ENCODE results near the gene CD320.
A peak's percentile ranks its signal among the peaks of the same experiment; 100 is the strongest.

The CD320 gene

DNA sequence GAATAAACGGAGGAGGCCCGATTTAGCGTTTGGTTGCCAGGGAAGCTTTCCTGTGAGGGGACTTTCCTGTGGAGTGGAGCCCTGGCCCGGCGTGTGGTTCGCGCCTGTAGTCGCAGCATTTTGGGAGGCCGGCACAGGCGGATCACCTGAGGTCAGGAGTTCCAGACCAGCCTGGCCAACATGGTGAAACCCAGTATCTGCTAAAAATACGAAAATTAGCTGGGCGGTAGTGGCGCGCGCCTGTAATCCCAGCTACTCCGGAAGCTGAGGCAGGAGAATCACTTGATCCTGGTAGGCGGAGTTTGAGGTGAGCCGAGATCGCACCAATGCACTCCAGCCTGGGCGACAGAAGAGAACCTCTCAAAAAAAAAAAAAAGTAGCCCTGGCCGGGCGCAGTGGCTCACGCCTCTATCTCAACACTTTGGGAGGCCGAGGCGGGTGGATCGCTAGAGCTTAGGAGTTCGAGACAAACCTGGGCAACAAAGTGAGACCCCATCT, 28.0 kb upstream of the CD320 start:
- no peak for DNase-seq (ENCODE audit: low spot score)

DNA sequence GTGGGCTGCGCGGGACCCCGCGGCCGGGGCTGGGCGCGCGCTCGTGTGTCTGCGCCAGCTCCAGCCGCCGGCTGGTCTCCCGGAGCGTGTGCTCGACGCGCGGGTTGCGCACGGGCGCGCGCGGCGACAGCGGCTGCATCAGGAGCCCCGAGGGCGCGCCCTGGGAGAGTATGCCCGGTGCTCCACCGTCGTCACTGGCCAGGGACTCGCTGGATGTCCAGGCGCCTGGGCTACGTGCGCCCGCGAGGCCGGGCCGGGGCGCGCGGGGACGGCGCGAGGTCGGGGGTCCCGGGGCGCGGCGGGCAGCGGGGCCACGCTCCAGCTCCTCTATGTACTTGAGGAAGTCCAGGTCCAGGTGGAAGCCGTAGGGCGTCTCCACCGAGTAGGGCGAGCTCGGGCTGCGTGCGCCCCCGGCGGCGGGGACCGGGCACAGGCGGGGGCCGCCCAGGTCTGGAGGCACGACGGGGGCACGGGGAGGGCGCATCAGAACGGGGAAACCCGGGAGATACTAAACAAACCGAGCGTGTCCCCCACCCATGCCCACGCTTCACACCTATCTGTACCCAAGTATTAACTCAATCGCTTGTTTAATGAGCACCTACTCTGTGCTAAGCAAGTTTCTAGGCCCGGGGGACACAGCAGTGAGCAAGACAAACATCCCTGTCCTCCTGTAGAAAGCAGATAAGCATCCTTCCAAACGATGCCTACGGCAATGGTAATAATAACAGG, 27.3 kb upstream of the CD320 start:
- TF ChIP-seq, protein P1, sequence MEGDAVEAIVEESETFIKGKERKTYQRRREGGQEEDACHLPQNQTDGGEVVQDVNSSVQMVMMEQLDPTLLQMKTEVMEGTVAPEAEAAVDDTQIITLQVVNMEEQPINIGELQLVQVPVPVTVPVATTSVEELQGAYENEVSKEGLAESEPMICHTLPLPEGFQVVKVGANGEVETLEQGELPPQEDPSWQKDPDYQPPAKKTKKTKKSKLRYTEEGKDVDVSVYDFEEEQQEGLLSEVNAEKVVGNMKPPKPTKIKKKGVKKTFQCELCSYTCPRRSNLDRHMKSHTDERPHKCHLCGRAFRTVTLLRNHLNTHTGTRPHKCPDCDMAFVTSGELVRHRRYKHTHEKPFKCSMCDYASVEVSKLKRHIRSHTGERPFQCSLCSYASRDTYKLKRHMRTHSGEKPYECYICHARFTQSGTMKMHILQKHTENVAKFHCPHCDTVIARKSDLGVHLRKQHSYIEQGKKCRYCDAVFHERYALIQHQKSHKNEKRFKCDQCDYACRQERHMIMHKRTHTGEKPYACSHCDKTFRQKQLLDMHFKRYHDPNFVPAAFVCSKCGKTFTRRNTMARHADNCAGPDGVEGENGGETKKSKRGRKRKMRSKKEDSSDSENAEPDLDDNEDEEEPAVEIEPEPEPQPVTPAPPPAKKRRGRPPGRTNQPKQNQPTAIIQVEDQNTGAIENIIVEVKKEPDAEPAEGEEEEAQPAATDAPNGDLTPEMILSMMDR (IDR thresholded peaks at IDR 0.05; ENCODE audit: extremely low read depth, missing control alignments) = no peak
- DNase-seq (ENCODE audit: low spot score) = peak; percentile 82

More for the DNA sequence above, 28.0 kb upstream of the CD320 start:
- TF ChIP-seq, protein P1 (IDR thresholded peaks at IDR 0.05; ENCODE audit: extremely low read depth, missing control alignments) = no peak

DNA sequence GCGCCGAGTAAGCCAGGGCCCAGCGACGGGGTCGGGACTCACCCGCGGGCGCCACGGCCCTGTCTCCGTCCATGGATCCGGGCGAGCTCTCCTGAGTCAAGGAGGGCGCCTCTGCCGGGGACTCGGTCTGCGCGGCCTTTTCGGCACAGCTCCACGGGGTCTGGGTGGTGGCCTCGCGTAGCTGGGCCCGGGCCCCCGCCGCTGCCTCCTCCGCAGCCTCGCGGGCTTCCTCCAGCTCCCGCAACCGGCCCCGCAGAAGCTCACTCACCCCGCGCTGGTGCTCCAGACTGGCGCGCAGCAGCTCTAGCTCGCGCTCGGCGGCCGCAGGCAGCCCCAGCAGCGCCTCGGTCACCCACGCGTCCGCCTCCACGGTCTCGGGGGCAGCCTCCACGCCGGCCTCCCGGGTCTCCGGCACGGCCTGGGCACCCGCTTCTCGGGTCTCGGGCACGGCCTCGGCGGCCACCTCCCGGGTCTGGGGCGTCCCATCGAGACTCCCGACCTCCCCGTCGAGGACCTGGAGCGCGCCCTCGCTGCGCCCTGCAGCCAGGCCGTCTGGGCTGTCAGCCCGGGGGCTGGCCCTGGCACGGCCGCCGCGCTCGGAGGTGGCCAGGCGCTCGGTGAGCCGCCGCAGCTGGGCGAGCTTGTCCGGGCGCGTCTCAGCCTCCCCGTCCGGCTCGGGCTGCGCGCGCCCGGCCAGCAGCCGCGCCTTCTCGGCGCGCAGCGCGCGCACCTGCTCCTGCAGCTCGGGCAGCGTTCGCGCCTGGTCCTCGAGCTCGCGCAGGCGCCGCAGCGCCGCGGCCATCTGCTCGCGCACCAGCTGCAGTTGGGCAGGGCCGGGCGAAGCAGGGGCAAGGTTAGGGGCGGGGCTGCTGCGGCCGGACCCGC, 26.5 kb upstream of the CD320 start:
- no peak for DNase-seq (ENCODE audit: low spot score)
- TF ChIP-seq, protein P1 (IDR thresholded peaks at IDR 0.05; ENCODE audit: extremely low read depth, missing control alignments) = no peak

DNA sequence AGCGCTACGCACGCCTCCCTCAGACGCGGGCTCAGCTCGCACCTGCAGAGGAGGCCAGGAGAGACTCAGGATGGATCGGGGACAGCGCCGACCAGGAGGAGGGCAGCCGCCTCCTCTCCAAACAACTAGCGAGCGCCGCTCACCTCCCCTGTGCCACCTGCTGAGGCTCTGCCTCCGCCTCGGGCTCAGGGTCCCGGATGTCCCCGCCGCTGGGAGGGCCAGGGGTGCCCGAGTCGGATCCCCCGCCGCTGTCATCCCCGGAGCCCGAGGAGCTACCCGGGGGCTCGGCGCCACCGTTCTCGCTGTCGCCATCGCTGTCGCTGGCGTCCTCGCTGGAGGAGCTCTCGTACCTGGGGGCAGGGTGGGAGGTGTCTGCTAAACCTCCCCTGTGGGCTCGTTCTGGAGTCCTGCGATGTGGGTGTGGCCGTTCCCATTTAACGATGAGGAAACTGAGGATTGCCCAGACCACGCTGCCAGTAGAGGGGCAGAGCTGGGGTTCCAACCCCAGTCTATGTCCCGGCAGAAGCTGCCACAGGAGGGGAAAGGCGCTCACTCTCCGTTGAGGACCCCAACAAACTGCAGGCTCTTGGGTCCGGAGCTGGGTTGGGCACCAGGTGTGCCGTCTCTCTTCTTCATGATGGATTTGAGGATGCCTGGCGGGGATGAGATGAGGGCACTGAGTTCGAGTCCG, 25.8 kb upstream of the CD320 start:
- peak; percentile 34 for DNase-seq (ENCODE audit: low spot score)
- TF ChIP-seq, protein P1 (IDR thresholded peaks at IDR 0.05; ENCODE audit: extremely low read depth, missing control alignments) = no peak

DNA sequence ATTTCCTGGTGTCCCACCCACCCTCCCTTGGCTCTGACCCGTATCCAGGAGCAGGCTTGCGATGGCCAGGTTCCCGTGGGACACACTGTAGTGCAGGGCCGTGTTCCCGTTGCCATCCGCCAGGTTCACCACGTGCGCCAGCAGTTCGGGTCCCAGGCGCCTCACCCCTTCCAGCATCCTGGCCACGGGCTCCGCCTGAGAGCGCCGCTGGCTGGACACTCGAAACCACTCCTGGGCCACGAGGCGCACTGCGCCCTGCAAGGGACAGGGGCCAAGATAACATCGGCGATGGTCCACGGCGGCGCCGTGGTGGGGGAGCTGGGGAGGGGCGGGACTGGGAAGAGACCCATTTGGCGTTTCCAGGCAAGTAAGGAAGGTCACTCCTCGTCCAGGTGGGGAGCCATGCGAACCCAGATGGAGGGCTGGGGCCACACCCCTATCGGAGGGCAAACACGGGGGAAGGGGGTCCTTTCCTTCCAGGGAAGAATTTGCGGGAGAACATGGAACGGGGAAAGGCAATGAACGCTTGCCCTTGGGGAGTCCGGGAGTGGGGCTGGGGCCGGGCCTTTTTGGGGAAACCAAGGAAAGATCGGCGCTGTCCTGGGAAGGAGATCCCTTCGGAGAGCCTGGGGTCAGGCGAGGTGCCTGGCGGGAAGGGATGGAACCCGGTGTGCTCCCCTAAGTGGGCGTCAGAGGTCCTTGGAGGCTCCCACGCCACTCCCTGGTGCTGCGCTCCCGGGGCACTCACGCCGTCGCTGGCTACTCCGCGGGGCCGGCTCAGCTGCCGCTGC, 25.0 kb upstream of the CD320 start:
- DNase-seq (ENCODE audit: low spot score) = peak; percentile 15
- TF ChIP-seq, protein P1 (IDR thresholded peaks at IDR 0.05; ENCODE audit: extremely low read depth, missing control alignments) = no peak

DNA sequence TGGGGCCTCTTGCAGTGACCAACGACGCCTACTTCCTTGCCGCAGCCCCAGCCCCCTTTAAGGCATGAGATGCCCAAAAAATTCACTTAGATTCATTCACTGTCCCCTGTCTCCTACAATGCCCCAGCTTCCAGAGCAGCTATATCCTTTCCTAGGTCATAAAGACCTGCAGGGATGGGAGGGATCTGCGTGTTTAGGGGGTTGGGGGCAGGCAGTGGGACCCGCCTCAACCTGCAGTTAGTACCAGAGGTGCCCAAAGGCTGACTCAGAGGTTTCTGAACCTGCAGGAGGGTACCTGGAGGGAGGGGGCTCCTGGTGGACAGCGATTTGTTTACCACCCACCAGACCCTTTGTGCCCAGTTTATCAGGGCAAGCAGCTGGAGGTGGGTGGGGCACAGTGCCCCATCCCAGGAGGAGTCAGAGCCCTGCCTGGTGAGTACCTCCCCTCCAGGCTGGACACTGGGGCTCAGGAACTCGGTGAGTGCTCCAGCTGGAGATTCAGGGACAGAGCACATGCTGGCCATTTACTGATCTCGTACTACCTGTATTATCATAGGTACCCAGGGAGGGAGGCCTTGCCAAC, 23.2 kb upstream of the CD320 start:
- TF ChIP-seq, protein P1 (IDR thresholded peaks at IDR 0.05; ENCODE audit: extremely low read depth, missing control alignments) = no peak
- no peak for DNase-seq (ENCODE audit: low spot score)
